CD4-positive, alpha-beta T cell (primary cell): ENCODE data around the gene TAF3. TPM values are rescaled to one million over a fixed set of nuclear protein-coding genes. Genes with fewer than 3 reads are reported as not detected.

ENCODE experiments used
- ATAC-seq: fragments of 200-7000 bp; cut with Tn5 transposase; one replicate; pipeline ENCODE4 v1.10.0; 2022; ENCODE audit warnings: mild to moderate bottlenecking; ENCODE audit not compliant: poor library complexity
- CTCF ChIA-PET: fragments of 350-600 bp; sonication (Branson Sonifier 250); formaldehyde crosslinking; loops from one replicate; lab custom pipeline; 2021; ENCODE audit warnings: antibody characterized with exemption, inconsistent platforms; lab: Charles Lee
- POLR2A ChIA-PET: fragments of 350-600 bp; sonication (Branson Sonifier 250); formaldehyde crosslinking; loops from one replicate; lab custom pipeline; 2021; ENCODE audit warnings: antibody characterized with exemption, inconsistent platforms; lab: Charles Lee
- DNase-seq, 14 experiments: peaks; one replicate each; pipeline ENCODE4 v3.0.0-alpha.2; 2013 to 2020; ENCODE audit warnings: mixed read lengths in 2 of 14
- H3K27ac ChIP-seq, 2 donors: one replicate each; pipeline versions ENCODE4 v1.5.1 to v1.7.0; 2013; ENCODE audit warnings: low read length in 2 of 2, low read depth in 1 of 2, mild to moderate bottlenecking in 1 of 2
- H3K27me3 ChIP-seq, 2 experiments: 1 replicate in 1 of 2; 2 replicates in 1 of 2; pipeline versions ENCODE4 v1.6.1 to v1.7.0; 2013; ENCODE audit warnings: low read length in 2 of 2, control low read depth in 1 of 2, mild to moderate bottlenecking in 1 of 2, moderate library complexity in 1 of 2; ENCODE audit not compliant: insufficient read depth in 2 of 2, control insufficient read depth in 1 of 2
- H3K36me3 ChIP-seq: one replicate; pipeline ENCODE4 v1.6.1; 2013; ENCODE audit warnings: low read length, control low read depth; ENCODE audit not compliant: insufficient read depth
- H3K4me1 ChIP-seq: one replicate; pipeline ENCODE4 v1.6.1; 2013; ENCODE audit warnings: low read length, control low read depth; ENCODE audit not compliant: insufficient read depth
- H3K4me3 ChIP-seq: one replicate; pipeline ENCODE4 v1.5.1; 2013; ENCODE audit warnings: mild to moderate bottlenecking, low read length, moderate library complexity
- H3K9me3 ChIP-seq, 2 experiments: 1 replicate in 1 of 2; 2 replicates in 1 of 2; pipeline versions ENCODE4 v1.6.1 to v1.7.0; 2013; ENCODE audit warnings: low read length in 2 of 2, mild to moderate bottlenecking in 2 of 2, control low read depth in 1 of 2, moderate library complexity in 1 of 2; ENCODE audit not compliant: control insufficient read depth in 1 of 2, insufficient read depth in 1 of 2
- H3K27ac Mint-ChIP-seq: one replicate; pipeline ENCODE4 v1.8.0; 2020; ENCODE audit warnings: mixed read lengths
- H3K27me3 Mint-ChIP-seq: one replicate; pipeline ENCODE4 v1.8.0; 2021; ENCODE audit warnings: mixed read lengths
- H3K36me3 Mint-ChIP-seq: one replicate; pipeline ENCODE4 v1.8.0; 2021; ENCODE audit warnings: low read depth, mixed read lengths
- H3K4me1 Mint-ChIP-seq: one replicate; pipeline ENCODE4 v1.8.0; 2021; ENCODE audit warnings: low read depth, mixed read lengths
- H3K4me3 Mint-ChIP-seq: one replicate; pipeline ENCODE4 v1.8.0; 2020; ENCODE audit warnings: mild to moderate bottlenecking, mixed read lengths
- H3K9me3 Mint-ChIP-seq: one replicate; pipeline ENCODE4 v1.8.0; 2020; ENCODE audit warnings: mixed read lengths
- intact Hi-C, 2 experiments: fragments of 100-400 bp; cut with DNase I in 1 of 2; cut with micrococcal nuclease in 1 of 2; formaldehyde crosslinking; loops; one replicate each; pipeline versions ENCODE4 v1.15.1 to v1.9.0; 2023 to 2025; cut with DNase I, micrococcal nuclease
- total RNA-seq, 174 experiments: library from RNA in 2 of 174; stranded (reverse) in 2 of 174; gene quantifications; one replicate each; pipeline ENCODE4 v1.2.3 and lab custom pipeline; 2021 to 2026
- TF ChIP-seq, protein P1 (sequence below): fragments of 200-600 bp; IDR thresholded peaks from one replicate; pipeline ENCODE4 v1.8.0; 2022; ENCODE audit warnings: antibody characterized with exemption, mild to moderate bottlenecking

Gene TAF3
- total RNA-seq, 2 experiments from 2014 or later: 12.6 to 12.8 TPM

DNA sequence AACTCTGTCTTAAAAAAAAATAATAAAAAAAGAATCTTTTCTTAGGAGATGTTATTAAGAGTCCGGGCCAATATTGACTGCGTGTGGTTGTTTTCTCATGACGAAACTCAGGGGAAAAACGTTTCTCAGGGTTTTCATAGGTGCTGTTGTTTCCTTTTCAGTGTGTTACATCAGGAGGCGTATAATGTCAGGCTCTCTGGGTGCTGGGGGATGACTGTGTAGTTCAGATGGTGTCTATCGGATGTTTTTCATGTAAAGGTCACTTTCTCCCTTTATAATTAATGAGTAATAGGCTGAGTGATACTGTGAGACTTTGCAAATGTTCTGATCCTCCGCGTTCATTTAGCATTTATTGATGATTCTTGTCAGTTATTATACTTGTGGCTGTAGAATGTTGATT, 84.1 kb downstream of the TAF3 start:
- intact Hi-C loops: no loop called here
- Histone ChIP-seq H3K27me3 (no peaks in the 10 kb centered on the region), H3K4me3 (no peak overlapping the region), H3K9me3 (no peaks in the 10 kb centered on the region), H3K4me1 (no peaks in the 10 kb centered on the region), H3K27ac (no peak overlapping the region), H3K36me3 (peaks cover under 1% of the 10 kb centered on the region)
- no peak overlapping the region for H3K4me3 Mint-ChIP-seq
- H3K27ac Mint-ChIP-seq: no peak overlapping the region
- DNase-seq (no peak), ATAC-seq (no peak)
- POLR2A ChIA-PET: no interaction called here
- H3K36me3 Mint-ChIP-seq: peaks cover 29% of the 10 kb centered on the region
- TF ChIP-seq, protein P1, sequence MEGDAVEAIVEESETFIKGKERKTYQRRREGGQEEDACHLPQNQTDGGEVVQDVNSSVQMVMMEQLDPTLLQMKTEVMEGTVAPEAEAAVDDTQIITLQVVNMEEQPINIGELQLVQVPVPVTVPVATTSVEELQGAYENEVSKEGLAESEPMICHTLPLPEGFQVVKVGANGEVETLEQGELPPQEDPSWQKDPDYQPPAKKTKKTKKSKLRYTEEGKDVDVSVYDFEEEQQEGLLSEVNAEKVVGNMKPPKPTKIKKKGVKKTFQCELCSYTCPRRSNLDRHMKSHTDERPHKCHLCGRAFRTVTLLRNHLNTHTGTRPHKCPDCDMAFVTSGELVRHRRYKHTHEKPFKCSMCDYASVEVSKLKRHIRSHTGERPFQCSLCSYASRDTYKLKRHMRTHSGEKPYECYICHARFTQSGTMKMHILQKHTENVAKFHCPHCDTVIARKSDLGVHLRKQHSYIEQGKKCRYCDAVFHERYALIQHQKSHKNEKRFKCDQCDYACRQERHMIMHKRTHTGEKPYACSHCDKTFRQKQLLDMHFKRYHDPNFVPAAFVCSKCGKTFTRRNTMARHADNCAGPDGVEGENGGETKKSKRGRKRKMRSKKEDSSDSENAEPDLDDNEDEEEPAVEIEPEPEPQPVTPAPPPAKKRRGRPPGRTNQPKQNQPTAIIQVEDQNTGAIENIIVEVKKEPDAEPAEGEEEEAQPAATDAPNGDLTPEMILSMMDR: no peak
- no peaks in the 10 kb centered on the region for H3K27me3 Mint-ChIP-seq
- peaks cover 32% of the 10 kb centered on the region for H3K4me1 Mint-ChIP-seq
- CTCF ChIA-PET: no interaction called here
- H3K9me3 Mint-ChIP-seq: no peaks in the 10 kb centered on the region

DNA sequence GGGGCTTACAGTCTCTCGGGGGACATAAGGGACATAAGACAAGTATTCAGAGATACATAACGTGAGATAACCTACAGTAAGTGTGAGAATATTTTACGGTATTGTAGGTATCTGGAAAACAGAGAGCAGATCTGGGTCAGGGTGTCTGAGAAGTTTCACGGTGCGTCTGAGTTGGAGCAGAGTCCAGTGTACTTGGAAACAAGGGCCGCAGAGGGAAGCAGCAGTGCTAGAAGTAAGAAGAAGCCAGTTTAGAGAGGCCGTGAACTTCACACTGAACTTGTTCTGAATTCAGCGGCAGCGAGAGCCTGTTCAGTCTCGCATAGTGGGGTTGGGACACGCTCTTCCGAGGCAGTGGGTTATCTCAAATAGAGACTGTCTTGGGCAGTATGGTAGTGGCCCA, 85.5 kb downstream of the TAF3 start:
- peaks cover 40% of the 10 kb centered on the region for H3K4me1 Mint-ChIP-seq
- H3K27me3 ChIP-seq: no peaks in the 10 kb centered on the region
- ChIA-PET POLR2A (no interaction called here), CTCF (no interaction called here)
- no peaks in the 10 kb centered on the region for H3K27me3 Mint-ChIP-seq
- ATAC-seq (no peak), DNase-seq (no peak)
- H3K27ac Mint-ChIP-seq: no peak overlapping the region
- no peaks in the 10 kb centered on the region for H3K36me3 ChIP-seq
- H3K4me3 Mint-ChIP-seq: no peak overlapping the region
- no peaks in the 10 kb centered on the region for H3K9me3 Mint-ChIP-seq
- H3K4me1 ChIP-seq: peaks cover 5% of the 10 kb centered on the region
- no peak overlapping the region for H3K27ac ChIP-seq
- H3K9me3 ChIP-seq: no peaks in the 10 kb centered on the region
- H3K36me3 Mint-ChIP-seq: peaks cover 14% of the 10 kb centered on the region
- no peak overlapping the region for H3K4me3 ChIP-seq
- TF ChIP-seq, protein P1: no peak
- intact Hi-C loops: no loop called here

DNA sequence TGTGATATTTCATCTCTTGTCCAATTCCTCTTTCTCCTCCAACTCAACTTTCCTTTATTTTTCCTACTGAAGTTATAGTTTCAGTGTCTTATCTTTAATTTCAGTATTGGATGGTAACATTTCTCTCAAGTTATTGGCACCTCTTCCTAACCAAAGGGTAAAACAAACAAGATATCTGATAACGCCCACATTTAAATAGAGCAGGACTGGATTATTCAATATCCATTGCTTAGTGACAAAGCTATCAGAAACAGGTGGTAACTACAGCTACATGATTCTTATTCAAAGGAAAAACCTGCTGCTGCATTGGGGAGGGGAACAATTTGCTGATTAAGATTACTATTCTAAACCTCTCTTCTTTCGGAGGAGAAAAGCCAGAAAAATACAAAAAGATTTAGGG, 87.8 kb downstream of the TAF3 start:
- DNase-seq (no peak), ATAC-seq (no peak)
- no peaks in the 10 kb centered on the region for H3K36me3 Mint-ChIP-seq
- no peak overlapping the region for H3K4me3 Mint-ChIP-seq
- no peaks in the 10 kb centered on the region for H3K27me3 Mint-ChIP-seq
- peaks cover 45% of the 10 kb centered on the region for H3K4me1 Mint-ChIP-seq
- Histone ChIP-seq H3K27ac (no peak overlapping the region), H3K36me3 (no peaks in the 10 kb centered on the region), H3K9me3 (no peaks in the 10 kb centered on the region), H3K4me1 (peaks cover 7% of the 10 kb centered on the region), H3K27me3 (no peaks in the 10 kb centered on the region), H3K4me3 (no peak overlapping the region)
- no peaks in the 10 kb centered on the region for H3K9me3 Mint-ChIP-seq
- TF ChIP-seq, protein P1: no peak
- intact Hi-C loops: no loop called here
- no peak overlapping the region for H3K27ac Mint-ChIP-seq
- ChIA-PET POLR2A (no interaction called here), CTCF (no interaction called here)
